Measurements from ENCODE around the gene CHAT. TPM values are rescaled to one million over a fixed set of nuclear protein-coding genes. Genes with fewer than 3 reads are reported as not detected.

Gene CHAT
- total RNA-seq, 4 donors from 2014 or later, result not detected

DNA sequence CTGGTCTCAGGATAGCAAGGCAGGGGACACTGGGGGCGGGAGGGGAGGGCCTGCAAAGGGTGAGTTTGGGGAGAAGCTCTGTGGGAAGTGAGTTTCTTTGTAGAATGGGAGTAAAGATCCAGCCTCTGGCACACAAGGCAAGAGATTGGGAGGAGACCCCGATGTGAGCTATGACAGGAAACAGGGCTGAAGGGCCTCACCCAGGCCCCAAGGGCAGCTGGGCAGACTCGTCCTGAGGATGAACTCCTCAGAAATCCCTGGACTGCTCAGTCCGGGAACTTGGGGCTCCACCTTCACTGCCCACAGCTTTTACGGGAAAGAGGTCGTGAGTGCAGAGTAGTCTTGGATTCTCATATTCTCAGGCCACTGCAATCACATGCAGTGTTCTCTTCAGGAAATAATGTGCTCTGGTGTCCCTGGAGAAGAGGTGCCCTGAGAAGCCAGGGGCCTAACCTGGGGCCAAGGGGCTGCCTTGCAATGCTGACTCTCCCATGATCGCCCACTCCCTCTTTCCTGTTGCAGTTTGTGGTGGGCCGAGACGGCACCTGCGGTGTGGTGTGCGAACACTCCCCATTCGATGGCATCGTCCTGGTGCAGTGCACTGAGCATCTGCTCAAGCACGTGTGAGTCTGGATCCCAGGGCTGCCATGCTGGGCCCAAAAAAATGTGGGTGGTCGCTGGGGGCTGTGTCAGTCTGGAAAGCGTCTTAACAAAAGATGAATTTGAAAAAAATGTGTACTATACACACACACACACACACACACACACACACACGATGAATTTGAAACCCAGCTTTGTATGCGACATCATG is 34.4 kb downstream of the CHAT start:
- 73 to 77% methylated on average over 18 of the region's 18 CpGs for WGBS, 2 donors
- Histone ChIP-seq H3K4me3 (replicated peaks in 1 of 3) (no peak overlapping the region), H3K27ac (no peak overlapping the region), H3K27me3 (no peaks in the 10 kb centered on the region), H3K4me1 (no peaks in the 10 kb centered on the region), H3K36me3 (no peaks in the 10 kb centered on the region), H3K9me3 (no peaks in the 10 kb centered on the region)
- no peak for DNase-seq
- TF ChIP-seq POLR2A (IDR thresholded peaks at IDR 0.05), result no peak
- TF ChIP-seq, protein P1, sequence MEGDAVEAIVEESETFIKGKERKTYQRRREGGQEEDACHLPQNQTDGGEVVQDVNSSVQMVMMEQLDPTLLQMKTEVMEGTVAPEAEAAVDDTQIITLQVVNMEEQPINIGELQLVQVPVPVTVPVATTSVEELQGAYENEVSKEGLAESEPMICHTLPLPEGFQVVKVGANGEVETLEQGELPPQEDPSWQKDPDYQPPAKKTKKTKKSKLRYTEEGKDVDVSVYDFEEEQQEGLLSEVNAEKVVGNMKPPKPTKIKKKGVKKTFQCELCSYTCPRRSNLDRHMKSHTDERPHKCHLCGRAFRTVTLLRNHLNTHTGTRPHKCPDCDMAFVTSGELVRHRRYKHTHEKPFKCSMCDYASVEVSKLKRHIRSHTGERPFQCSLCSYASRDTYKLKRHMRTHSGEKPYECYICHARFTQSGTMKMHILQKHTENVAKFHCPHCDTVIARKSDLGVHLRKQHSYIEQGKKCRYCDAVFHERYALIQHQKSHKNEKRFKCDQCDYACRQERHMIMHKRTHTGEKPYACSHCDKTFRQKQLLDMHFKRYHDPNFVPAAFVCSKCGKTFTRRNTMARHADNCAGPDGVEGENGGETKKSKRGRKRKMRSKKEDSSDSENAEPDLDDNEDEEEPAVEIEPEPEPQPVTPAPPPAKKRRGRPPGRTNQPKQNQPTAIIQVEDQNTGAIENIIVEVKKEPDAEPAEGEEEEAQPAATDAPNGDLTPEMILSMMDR (IDR thresholded peaks at IDR 0.05), result no peak
- intact Hi-C loops (cut with DNase I), result no loop called here

DNA sequence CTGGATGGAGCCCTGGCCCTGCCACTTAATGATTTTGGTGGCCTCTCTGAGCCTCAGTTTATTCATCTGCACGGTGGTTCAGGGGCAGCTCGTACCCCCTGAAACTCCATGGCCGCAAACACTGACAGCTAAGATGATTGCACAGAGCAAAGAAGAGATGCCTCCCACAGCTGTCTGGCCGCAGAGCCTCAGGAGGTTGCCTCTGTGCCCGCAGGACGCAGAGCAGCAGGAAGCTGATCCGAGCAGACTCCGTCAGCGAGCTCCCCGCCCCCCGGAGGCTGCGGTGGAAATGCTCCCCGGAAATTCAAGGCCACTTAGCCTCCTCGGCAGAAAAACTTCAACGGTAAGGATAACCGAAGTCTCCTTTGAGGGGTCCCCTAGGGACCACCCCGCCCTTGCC is 35.5 kb downstream of the CHAT start:
- Histone ChIP-seq H3K27ac (no peak overlapping the region), H3K36me3 (no peaks in the 10 kb centered on the region), H3K4me3 (replicated peaks in 1 of 3) (no peak overlapping the region), H3K9me3 (no peaks in the 10 kb centered on the region), H3K27me3 (no peaks in the 10 kb centered on the region), H3K4me1 (no peaks in the 10 kb centered on the region)
- no peak for DNase-seq
- intact Hi-C loops (cut with DNase I), result no loop called here
- 12 to 18% methylated on average over 14 to 17 of the region's 17 CpGs for WGBS, 2 donors
- no peak for TF ChIP-seq POLR2A (IDR thresholded peaks at IDR 0.05)
- TF ChIP-seq, protein P1 (IDR thresholded peaks at IDR 0.05), result no peak

DNA sequence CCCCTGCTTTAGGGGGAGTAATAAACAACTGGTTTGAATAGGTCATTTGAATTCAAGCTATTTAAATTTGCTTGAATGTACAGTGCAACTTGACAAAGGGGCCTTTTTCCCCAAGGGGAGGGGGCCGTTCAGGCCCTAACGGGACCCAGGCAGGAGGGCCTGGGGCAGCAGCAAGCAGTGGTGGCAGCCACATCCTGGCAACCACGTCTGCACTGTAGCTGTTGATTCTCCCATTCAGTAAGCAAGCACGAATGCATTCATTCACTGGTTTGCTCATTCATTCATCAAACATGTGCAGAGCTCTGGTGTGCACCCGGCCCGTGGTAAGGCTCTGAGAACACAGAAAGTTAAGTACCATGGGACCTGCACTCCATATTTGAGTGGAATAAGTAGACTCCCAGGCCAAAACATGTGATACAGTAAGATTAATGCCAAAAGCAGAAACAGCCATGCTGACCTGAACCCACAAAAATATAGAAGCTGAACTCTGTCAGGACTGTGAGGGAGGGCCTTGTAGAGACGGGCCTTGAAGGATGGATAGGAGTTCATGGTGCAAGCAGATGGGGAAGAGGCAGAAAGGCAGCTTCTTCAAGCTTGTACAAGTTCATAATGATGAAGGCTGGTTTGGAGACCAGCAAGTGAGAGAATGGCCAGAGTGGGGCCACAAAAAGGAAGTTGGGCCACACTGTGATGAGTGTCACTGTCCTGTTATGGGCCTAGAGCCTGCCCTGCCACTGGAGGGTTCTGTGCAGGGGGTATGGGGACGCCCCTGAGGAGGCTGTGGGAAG is 36.3 kb downstream of the CHAT start:
- Histone ChIP-seq H3K4me1 (no peaks in the 10 kb centered on the region), H3K36me3 (no peaks in the 10 kb centered on the region), H3K27me3 (no peaks in the 10 kb centered on the region), H3K9me3 (no peaks in the 10 kb centered on the region), H3K4me3 (replicated peaks in 1 of 3) (no peak overlapping the region), H3K27ac (no peak overlapping the region)
- TF ChIP-seq, protein P1 (IDR thresholded peaks at IDR 0.05), result no peak
- no peak for TF ChIP-seq POLR2A (IDR thresholded peaks at IDR 0.05)
- no peak for DNase-seq
- intact Hi-C loops (cut with DNase I), result no loop called here
- WGBS, 2 donors, result 53 to 65% methylated on average over 7 to 8 of the region's 8 CpGs

DNA sequence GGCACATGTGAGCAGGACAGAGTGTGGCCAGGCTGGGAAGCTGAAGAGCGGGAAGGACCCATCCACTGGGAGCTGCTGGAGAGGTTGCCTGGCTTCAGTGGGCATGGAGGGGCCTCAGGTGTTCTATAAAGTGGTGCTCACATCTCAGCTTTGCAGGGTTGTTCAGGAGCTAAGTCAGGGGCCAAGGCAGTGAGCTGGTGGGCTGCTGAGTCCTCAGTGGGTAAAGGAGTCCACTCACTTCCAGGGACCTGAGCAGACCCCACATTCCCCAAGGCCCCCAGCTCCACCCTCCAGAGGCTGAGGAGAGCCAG is 36.8 kb downstream of the CHAT start:
- Histone ChIP-seq H3K27ac (no peak overlapping the region), H3K36me3 (no peaks in the 10 kb centered on the region), H3K9me3 (no peaks in the 10 kb centered on the region), H3K4me3 (replicated peaks in 1 of 3) (no peak overlapping the region), H3K4me1 (no peaks in the 10 kb centered on the region), H3K27me3 (no peaks in the 10 kb centered on the region)
- DNase-seq, result no peak
- intact Hi-C loops (cut with DNase I), result no loop called here
- WGBS, 2 donors, result 93 to 100% methylated on average over 1 of the region's 1 CpG
- TF ChIP-seq, protein P1 (IDR thresholded peaks at IDR 0.05), result no peak
- TF ChIP-seq POLR2A (IDR thresholded peaks at IDR 0.05), result no peak
